Skeletal muscle cell (primary cell): ENCODE measurements around the gene OR6Y1.

Experiments
- DNase-seq: peaks from one replicate; pipeline ENCODE4 v3.0.0-alpha.2; 2010; ENCODE audit warnings: low read depth
- H3K4me3 ChIP-seq: 2 replicates; pipeline ENCODE4 v1.5.1; 2011; ENCODE audit warnings: low read depth, mild to moderate bottlenecking, control low read depth, low read length, moderate library complexity

OR6Y1 gene

DNA sequence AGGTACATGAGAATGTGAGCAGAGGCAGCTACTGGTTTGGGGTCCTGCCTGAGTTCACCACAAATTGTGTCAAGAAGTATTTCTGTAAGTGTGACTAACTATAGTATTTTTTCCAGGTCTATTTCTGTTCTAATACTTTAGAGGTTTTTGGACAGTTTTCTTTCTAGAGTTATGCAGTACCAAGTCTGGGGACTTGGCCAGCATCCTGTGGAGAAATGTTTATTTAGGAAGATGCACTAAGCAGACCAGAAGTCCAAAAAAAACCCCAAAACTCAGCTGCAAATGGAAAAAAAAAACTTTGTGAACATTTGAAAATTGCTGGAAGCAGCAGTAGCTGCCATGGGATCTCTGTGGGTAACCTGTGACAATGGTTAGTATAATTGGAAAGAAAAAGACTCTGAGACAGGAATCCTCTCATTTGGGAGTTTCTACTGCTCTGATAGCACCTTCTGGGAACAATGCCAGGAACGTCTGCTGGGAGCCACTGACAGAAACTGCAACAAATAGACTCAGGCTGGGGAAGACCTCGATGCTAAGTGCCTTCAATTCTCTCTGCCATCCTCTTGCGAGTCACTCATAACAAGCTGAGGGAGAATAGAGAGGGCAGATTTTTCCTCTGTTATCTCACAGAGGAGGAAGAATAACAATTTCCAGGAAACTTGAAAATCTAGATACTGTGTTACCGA lies 44.6 kb downstream of the OR6Y1 start:
- no peak overlapping the region for H3K4me3 ChIP-seq
- no peak for DNase-seq

- DNase-seq: no peak
These were observed 46.7 kb downstream of the OR6Y1 start for GRCh38 chr1:158507511-158507910.

DNA sequence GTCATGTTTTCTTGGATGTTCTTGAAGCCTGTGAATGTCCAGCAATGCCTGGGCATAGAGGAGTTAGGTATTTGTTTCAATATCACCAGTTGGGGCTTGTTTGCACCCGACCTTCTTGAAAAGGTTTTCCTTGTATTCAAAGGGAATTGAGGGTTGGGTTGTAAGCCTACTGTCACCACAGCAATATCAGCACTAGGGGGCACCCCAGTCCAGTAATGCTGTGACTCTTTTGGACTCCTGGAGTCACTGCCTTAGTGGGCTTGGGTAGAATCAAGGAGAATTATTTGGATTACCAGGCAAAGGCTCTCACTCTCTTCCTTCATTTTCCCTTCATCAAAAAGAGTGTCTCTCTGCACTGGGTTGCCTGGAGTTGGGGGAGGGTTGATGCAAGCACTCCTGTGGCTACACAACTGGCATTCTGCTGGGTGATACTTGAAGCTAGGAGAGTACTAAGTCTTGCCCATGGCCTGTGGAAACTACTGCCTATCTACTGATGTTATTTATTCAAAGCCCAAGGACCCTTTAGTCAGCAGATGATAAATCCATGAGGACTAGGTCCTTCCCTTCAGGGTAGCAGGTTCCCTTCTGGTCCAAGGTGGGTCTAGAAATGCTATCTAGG lies 47.7 kb downstream of the OR6Y1 start:
- no peak for DNase-seq
- no peak overlapping the region for H3K4me3 ChIP-seq

More at GRCh38 chr1:158507511-158507910, 46.7 kb downstream of the OR6Y1 start:
- H3K4me3 ChIP-seq: no peak overlapping the region

GRCh38 chr1:158496374-158496773 lies 57.8 kb downstream of the OR6Y1 start:
- no peak overlapping the region for H3K4me3 ChIP-seq
- DNase-seq: no peak

DNA sequence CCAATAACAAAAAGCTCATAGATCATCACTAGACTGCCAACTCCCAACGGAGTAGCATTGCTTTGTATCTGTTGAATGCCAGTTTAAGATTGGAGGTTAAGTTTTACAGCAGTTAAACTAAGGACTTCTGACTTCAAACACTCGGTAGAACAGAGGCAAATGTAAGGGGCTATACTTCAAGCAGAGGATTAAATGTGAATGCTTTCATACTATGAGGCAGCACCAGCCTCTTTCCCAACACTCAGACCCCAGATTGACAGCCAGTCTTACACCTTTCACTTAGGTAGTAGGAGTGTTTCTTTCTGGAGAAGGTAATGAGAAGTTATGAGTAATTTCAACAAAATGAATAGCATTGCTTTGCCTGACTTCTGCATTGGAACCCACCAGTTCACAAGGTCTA lies 59.4 kb downstream of the OR6Y1 start:
- no peak overlapping the region for H3K4me3 ChIP-seq
- DNase-seq: no peak
